HCT116 (cell line): ENCODE results near the gene CALHM2. TPM values are rescaled to one million over a fixed set of nuclear protein-coding genes. Genes with fewer than 3 reads are reported as not detected.

Experiments
- ATAC-seq: fragments of 200-7000 bp; cut with Tn5 transposase; 2 replicates; pipeline ENCODE4 v1.9.1; 2020; ENCODE audit warnings: mild to moderate bottlenecking, moderate library complexity
- BruUV-seq: library from RNA; stranded (reverse); fragments of 400-500 nt; replicated peaks from 2 replicates; lab custom pipeline; 2021; lab: Mats Ljungman, UMichigan
- CTCF ChIA-PET: fragments of 300-600 bp; sonication (Branson Sonifier 250); formaldehyde crosslinking; loops from one replicate; lab custom pipeline; 2021; ENCODE audit warnings: antibody characterized with exemption; lab: Charles Lee
- POLR2A ChIA-PET: fragments of 300-600, 350-600 bp; sonication (Branson Sonifier 250); formaldehyde crosslinking; loops from one replicate; lab custom pipeline; 2021; ENCODE audit warnings: antibody characterized with exemption; lab: Charles Lee
- RAD21 ChIA-PET, 2 experiments: fragments of 300-600 bp; sonication (Branson Sonifier 250); formaldehyde crosslinking; loops; one replicate each; lab custom pipeline; 2023; ENCODE audit warnings: low total read pairs in 2 of 2; ENCODE audit not compliant: uncharacterized antibody in 2 of 2, unreplicated experiment in 2 of 2, low non-redundant PET in 1 of 2; lab: Charles Lee
- DNase-seq: peaks from one replicate; pipeline ENCODE4 v3.0.0-alpha.2; 2010; ENCODE audit warnings: low read depth, low spot score
- H2AFZ ChIP-seq: fragments of 200-600 bp; shearing (Covaris generic), sonication (generic); 2 replicates; pipeline ENCODE4 v1.6.1; 2017; ENCODE audit warnings: low read depth, mixed run types, mixed read lengths, antibody characterized with exemption, low read length; ENCODE audit not compliant: poor library complexity, severe bottlenecking
- H3K27ac ChIP-seq: 2 replicates; pipeline ENCODE4 v1.5.1; 2012; ENCODE audit warnings: low read depth, low read length
- H3K27me3 ChIP-seq: fragments of 200-600 bp; sonication (generic); 2 replicates; pipeline ENCODE4 v1.6.1; 2016; ENCODE audit warnings: mixed run types, low read length, mixed read lengths; ENCODE audit not compliant: insufficient read depth
- H3K36me3 ChIP-seq, 2 experiments: fragments of 200-500 bp in 1 of 2; fragments of 200-600 bp in 1 of 2; sonication (Bioruptor generic) in 1 of 2; sonication (generic) in 1 of 2; 2 replicates each; pipeline versions ENCODE4 v1.5.1 to v1.6.1; 2014 to 2016; ENCODE audit warnings: low read length in 2 of 2, inconsistent platforms in 1 of 2, mixed read lengths in 1 of 2, mixed run types in 1 of 2; ENCODE audit not compliant: insufficient read depth in 2 of 2, control insufficient read depth in 1 of 2
- H3K4me1 ChIP-seq, 2 experiments: fragments of 200-600 bp in 1 of 2; sonication (generic) in 1 of 2; 2 replicates each; pipeline versions ENCODE4 v1.5.1 to v1.6.1; 2012 to 2017; ENCODE audit warnings: low read length in 2 of 2, inconsistent platforms in 1 of 2, mild to moderate bottlenecking in 1 of 2, mixed read lengths in 1 of 2, mixed run types in 1 of 2, moderate library complexity in 1 of 2; ENCODE audit not compliant: insufficient read depth in 2 of 2, control insufficient read depth in 1 of 2
- H3K4me2 ChIP-seq: fragments of 200-600 bp; sonication (generic); 2 replicates; pipeline ENCODE4 v1.6.1; 2017; ENCODE audit warnings: mixed run types, low read length, mixed read lengths
- H3K4me3 ChIP-seq, 2 experiments: fragments of 200-600 bp in 1 of 2; sonication (generic) in 1 of 2; replicated peaks in 1 of 2; 2 replicates each; pipeline ENCODE4 v1.5.1; 2011 to 2016; ENCODE audit warnings: low read length in 2 of 2, control low read depth in 1 of 2, low read depth in 1 of 2, mild to moderate bottlenecking in 1 of 2, mixed read lengths in 1 of 2, mixed run types in 1 of 2
- H3K79me2 ChIP-seq: fragments of 200-600 bp; sonication (generic); 2 replicates; pipeline ENCODE4 v1.6.1; 2017; ENCODE audit warnings: mild to moderate bottlenecking, mixed run types, low read length, moderate library complexity, mixed read lengths; ENCODE audit not compliant: insufficient read depth
- H3K9ac ChIP-seq: fragments of 200-600 bp; sonication (generic); 2 replicates; pipeline ENCODE4 v1.6.1; 2016; ENCODE audit warnings: low read length, mixed read lengths
- H3K9me2 ChIP-seq: fragments of 200-600 bp; sonication (generic), shearing (Covaris generic); 2 replicates; pipeline ENCODE4 v1.6.1; 2017; ENCODE audit warnings: mixed run types, mild to moderate bottlenecking, moderate library complexity; ENCODE audit not compliant: insufficient read depth
- H3K9me3 ChIP-seq, 2 experiments: fragments of 200-500 bp in 1 of 2; fragments of 200-600 bp in 1 of 2; sonication (Bioruptor generic) in 1 of 2; sonication (generic) in 1 of 2; 2 replicates each; pipeline ENCODE4 v1.6.1; 2014 to 2017; ENCODE audit warnings: low read length in 2 of 2, mixed read lengths in 2 of 2, inconsistent platforms in 1 of 2, low read depth in 1 of 2, mild to moderate bottlenecking in 1 of 2, mixed run types in 1 of 2, moderate library complexity in 1 of 2; ENCODE audit not compliant: control insufficient read depth in 1 of 2, insufficient read depth in 1 of 2
- H4K20me1 ChIP-seq: fragments of 200-600 bp; sonication (generic), shearing (Covaris generic); 2 replicates; pipeline ENCODE4 v1.6.1; 2017; ENCODE audit warnings: mixed run types, mild to moderate bottlenecking, moderate library complexity; ENCODE audit not compliant: insufficient read depth
- ATF3 ChIP-seq: IDR thresholded peaks from 2 replicates; pipeline ENCODE4 v1.6.1; 2012
- CEBPB ChIP-seq: IDR thresholded peaks from 2 replicates; pipeline ENCODE4 v1.6.1; 2012; ENCODE audit warnings: low read depth
- ELF1 ChIP-seq: IDR thresholded peaks from 2 replicates; pipeline ENCODE4 v1.6.1; 2012; ENCODE audit warnings: low read depth, borderline replicate concordance
- EZH2 ChIP-seq: fragments of 200-600 bp; sonication (generic); IDR thresholded peaks from 2 replicates; pipeline ENCODE4 v1.6.1; 2017; ENCODE audit warnings: antibody characterized with exemption, mixed run types
- EZH2phosphoT487 ChIP-seq: fragments of 200-600 bp; IDR thresholded peaks from 2 replicates; pipeline ENCODE4 v1.6.1; 2018; ENCODE audit warnings: antibody characterized with exemption, borderline replicate concordance
- POLR2AphosphoS5 ChIP-seq: IDR thresholded peaks from 2 replicates; pipeline ENCODE4 v1.6.1; 2011; ENCODE audit warnings: mild to moderate bottlenecking, low read depth, low read length, moderate library complexity
- RAD21 ChIP-seq: IDR thresholded peaks from 2 replicates; pipeline ENCODE4 v1.6.1; 2012; ENCODE audit warnings: low read depth, mild to moderate bottlenecking
- SRF ChIP-seq: IDR thresholded peaks from 2 replicates; pipeline ENCODE4 v1.6.1; 2012; ENCODE audit warnings: low read depth
- ZFX ChIP-seq: fragments of 450-650 bp; IDR thresholded peaks from 2 replicates; pipeline ENCODE4 v1.6.1; 2017
- ZNF274 ChIP-seq: fragments of 200-500 bp; sonication (Bioruptor generic); IDR thresholded peaks from 2 replicates; pipeline ENCODE4 v1.6.1; 2014; ENCODE audit warnings: mild to moderate bottlenecking, low read depth, low read length, inconsistent platforms
- intact Hi-C: fragments of 100-400 bp; cut with micrococcal nuclease; formaldehyde crosslinking; loops from 2 replicates; pipeline ENCODE4 v1.10.0; 2022
- total RNA-seq: library from RNA; stranded (reverse); gene quantifications from one replicate; pipeline ENCODE4 v1.2.1, GENCODE V29; 2021; ENCODE audit not compliant: unreplicated experiment
- TF ChIP-seq, protein P1 (sequence below): IDR thresholded peaks from 2 replicates; pipeline ENCODE4 v1.6.1; 2011; ENCODE audit warnings: mild to moderate bottlenecking, low read length, moderate library complexity; ENCODE audit not compliant: insufficient replicate concordance; ENCODE audit errors: extremely low read depth
- TF ChIP-seq, protein P2 (sequence below), 3 experiments: fragments of 200-600 bp in 1 of 3; sonication (generic) in 1 of 3; IDR thresholded peaks in 2 of 3; conservative IDR thresholded peaks in 1 of 3; 2 replicates each; pipeline ENCODE4 v1.5.1; 2012 to 2017; ENCODE audit warnings: low read depth in 2 of 3, low read length in 2 of 3, antibody characterized with exemption in 1 of 3, borderline replicate concordance in 1 of 3, control low read depth in 1 of 3, mild to moderate bottlenecking in 1 of 3, mixed read lengths in 1 of 3, mixed run types in 1 of 3, moderate library complexity in 1 of 3; ENCODE audit not compliant: insufficient read depth in 1 of 3
- TF ChIP-seq, protein P3 (sequence below): IDR thresholded peaks from 2 replicates; pipeline ENCODE4 v1.6.1; 2012; ENCODE audit warnings: low read depth

CALHM2 gene
- total RNA-seq, 1 experiment from 2014 or later: 46.1 TPM

- ATAC-seq (peak; percentile 80), DNase-seq (peak; percentile 58)
- H3K4me1 ChIP-seq: no peaks in the 10 kb centered on the region
- peaks cover 58% of the 10 kb centered on the region; the same call in 1 of the 2 replicates for H3K79me2 ChIP-seq
- BruUV-seq: no TSS peak
- intact Hi-C loops: loop anchor here (1.0 to 2.0 kb wide), 5 partner anchors 66 to 270 kb away; no protein-coding TSS in a partner anchor
- H3K27me3 ChIP-seq: no peaks in the 10 kb centered on the region
- ChIA-PET CTCF (interaction anchor here (1.0 to 2.3 kb wide), 6 partner anchors 9 to 176 kb away, joined by 3 to 9 read pairs (median 6); no protein-coding TSS in a partner anchor), POLR2A (interaction anchor here (1.0 kb wide), 1 partner anchor 69 kb away, joined by 3 read pairs; no protein-coding TSS in a partner anchor), RAD21 (no interaction called here)
- no peak overlapping the region for H2AFZ ChIP-seq
- peaks cover 9% of the 10 kb centered on the region; the same call in 1 of the 2 replicates for H4K20me1 ChIP-seq
- H3K9me3 ChIP-seq: no peaks in the 10 kb centered on the region
- H3K36me3 ChIP-seq: peaks cover 73 to 91% of the 10 kb centered on the region in 2 experiments
- no peak overlapping the region for H3K9ac ChIP-seq
- no peak for TF ChIP-seq SRF
- TF ChIP-seq, protein P1, sequence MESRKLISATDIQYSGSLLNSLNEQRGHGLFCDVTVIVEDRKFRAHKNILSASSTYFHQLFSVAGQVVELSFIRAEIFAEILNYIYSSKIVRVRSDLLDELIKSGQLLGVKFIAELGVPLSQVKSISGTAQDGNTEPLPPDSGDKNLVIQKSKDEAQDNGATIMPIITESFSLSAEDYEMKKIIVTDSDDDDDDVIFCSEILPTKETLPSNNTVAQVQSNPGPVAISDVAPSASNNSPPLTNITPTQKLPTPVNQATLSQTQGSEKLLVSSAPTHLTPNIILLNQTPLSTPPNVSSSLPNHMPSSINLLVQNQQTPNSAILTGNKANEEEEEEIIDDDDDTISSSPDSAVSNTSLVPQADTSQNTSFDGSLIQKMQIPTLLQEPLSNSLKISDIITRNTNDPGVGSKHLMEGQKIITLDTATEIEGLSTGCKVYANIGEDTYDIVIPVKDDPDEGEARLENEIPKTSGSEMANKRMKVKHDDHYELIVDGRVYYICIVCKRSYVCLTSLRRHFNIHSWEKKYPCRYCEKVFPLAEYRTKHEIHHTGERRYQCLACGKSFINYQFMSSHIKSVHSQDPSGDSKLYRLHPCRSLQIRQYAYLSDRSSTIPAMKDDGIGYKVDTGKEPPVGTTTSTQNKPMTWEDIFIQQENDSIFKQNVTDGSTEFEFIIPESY: no peak
- TF ChIP-seq RAD21: peak; percentile 92
- TF ChIP-seq ELF1: no peak
- TF ChIP-seq EZH2: no peak
- TF ChIP-seq ATF3: no peak
- TF ChIP-seq, protein P2, sequence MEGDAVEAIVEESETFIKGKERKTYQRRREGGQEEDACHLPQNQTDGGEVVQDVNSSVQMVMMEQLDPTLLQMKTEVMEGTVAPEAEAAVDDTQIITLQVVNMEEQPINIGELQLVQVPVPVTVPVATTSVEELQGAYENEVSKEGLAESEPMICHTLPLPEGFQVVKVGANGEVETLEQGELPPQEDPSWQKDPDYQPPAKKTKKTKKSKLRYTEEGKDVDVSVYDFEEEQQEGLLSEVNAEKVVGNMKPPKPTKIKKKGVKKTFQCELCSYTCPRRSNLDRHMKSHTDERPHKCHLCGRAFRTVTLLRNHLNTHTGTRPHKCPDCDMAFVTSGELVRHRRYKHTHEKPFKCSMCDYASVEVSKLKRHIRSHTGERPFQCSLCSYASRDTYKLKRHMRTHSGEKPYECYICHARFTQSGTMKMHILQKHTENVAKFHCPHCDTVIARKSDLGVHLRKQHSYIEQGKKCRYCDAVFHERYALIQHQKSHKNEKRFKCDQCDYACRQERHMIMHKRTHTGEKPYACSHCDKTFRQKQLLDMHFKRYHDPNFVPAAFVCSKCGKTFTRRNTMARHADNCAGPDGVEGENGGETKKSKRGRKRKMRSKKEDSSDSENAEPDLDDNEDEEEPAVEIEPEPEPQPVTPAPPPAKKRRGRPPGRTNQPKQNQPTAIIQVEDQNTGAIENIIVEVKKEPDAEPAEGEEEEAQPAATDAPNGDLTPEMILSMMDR (IDR thresholded peaks at IDR 0.05 in 2 of 3, conservative IDR thresholded peaks at IDR 0.05 in 1 of 3; ENCODE audit: borderline replicate concordance in 1 of 3, insufficient read depth in 1 of 3, low read depth in 2 of 3, low read length in 2 of 3): peak; percentile 57 to 93 (median 77)
- TF ChIP-seq POLR2AphosphoS5: no peak
- no peak for TF ChIP-seq EZH2phosphoT487
- TF ChIP-seq, protein P3, sequence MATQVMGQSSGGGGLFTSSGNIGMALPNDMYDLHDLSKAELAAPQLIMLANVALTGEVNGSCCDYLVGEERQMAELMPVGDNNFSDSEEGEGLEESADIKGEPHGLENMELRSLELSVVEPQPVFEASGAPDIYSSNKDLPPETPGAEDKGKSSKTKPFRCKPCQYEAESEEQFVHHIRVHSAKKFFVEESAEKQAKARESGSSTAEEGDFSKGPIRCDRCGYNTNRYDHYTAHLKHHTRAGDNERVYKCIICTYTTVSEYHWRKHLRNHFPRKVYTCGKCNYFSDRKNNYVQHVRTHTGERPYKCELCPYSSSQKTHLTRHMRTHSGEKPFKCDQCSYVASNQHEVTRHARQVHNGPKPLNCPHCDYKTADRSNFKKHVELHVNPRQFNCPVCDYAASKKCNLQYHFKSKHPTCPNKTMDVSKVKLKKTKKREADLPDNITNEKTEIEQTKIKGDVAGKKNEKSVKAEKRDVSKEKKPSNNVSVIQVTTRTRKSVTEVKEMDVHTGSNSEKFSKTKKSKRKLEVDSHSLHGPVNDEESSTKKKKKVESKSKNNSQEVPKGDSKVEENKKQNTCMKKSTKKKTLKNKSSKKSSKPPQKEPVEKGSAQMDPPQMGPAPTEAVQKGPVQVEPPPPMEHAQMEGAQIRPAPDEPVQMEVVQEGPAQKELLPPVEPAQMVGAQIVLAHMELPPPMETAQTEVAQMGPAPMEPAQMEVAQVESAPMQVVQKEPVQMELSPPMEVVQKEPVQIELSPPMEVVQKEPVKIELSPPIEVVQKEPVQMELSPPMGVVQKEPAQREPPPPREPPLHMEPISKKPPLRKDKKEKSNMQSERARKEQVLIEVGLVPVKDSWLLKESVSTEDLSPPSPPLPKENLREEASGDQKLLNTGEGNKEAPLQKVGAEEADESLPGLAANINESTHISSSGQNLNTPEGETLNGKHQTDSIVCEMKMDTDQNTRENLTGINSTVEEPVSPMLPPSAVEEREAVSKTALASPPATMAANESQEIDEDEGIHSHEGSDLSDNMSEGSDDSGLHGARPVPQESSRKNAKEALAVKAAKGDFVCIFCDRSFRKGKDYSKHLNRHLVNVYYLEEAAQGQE: no peak
- TF ChIP-seq ZFX: no peak
- TF ChIP-seq CEBPB: no peak
- no peak for TF ChIP-seq ZNF274
- no peak overlapping the region for H3K4me2 ChIP-seq
- H3K9me2 ChIP-seq: no peaks in the 10 kb centered on the region
- no peak overlapping the region for H3K27ac ChIP-seq
- no peak overlapping the region for H3K4me3 ChIP-seq
These were observed 35.6 kb downstream of the CALHM2 start for GRCh38 chr10:103416436-103417147.
